ENCODE results near the gene HCLS1. TPM values are rescaled to one million over a fixed set of nuclear protein-coding genes. Genes with fewer than 3 reads are reported as not detected.

The HCLS1 gene
- total and polyA plus RNA-seq, 5 donors from 2014 or later = 345 to 564 (median 470) TPM

DNA sequence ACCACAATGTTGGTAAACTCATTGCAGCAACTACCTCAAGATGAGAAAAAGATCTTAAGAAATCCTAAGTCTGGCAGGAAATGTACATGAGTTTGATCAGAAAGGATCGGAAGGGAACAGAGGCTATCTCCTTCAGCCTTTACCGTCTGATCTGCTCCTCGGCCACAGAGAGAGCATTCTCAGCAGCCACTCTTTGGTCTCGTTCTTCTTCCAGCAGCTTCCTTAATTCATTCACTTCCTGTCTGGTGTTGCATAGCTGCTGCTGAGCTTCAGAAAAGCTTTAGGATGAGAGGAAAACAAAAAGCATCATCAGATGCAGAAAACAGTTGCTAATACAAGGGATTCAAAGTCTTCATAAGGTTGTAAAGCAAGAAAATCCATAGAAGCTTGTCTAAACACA is 6.6 kb upstream of the HCLS1 start:
- no peak overlapping the region for H3K27ac ChIP-seq (ENCODE audit: insufficient read depth, low read length, poor library complexity, severe bottlenecking)
- H3K27ac Mint-ChIP-seq = peak overlapping the region in 2 of 3 donors; percentile 5 to 21

DNA sequence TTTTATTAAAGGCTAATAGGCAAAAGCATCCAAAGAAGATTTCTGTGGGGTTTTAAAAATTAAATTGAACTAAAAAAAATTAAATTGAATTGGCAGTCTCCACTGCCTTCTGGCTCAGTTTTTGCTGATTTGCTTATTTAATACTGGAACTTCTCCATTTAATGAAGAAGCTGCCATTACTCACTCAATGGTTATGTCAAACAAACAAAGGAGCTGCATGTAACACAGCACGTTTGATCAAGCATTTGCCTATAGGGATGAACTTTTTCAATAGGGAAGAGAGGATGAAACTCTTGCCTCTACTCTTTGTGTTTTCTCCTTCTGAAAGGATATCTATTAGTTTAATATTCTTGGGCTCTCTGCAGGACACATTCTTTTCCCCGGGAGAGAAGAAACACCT is 4.8 kb upstream of the HCLS1 start:
- no peak overlapping the region for H3K4me3 Mint-ChIP-seq

More for the DNA sequence above, 6.6 kb upstream of the HCLS1 start:
- Mint-ChIP-seq H3K4me3 (no peak overlapping the region), H3K4me1 (peaks cover 0 to 10% (median 0%) of the 10 kb centered on the region in 4 donors), H3K27me3 (no peaks in the 10 kb centered on the region), H3K36me3 (peaks cover 57% of the 10 kb centered on the region), H3K9me3 (no peaks in the 10 kb centered on the region)
- Histone ChIP-seq H3K27me3 (ENCODE audit: control insufficient read depth, insufficient read depth, low read length) (no peaks in the 10 kb centered on the region), H3K9me3 (ENCODE audit: control insufficient read depth in 2 of 2, low read length in 2 of 2) (no peaks in the 10 kb centered on the region), H3K4me1 (ENCODE audit: control insufficient read depth, insufficient read depth, low read length, poor library complexity, severe bottlenecking) (no peaks in the 10 kb centered on the region), H3K36me3 (ENCODE audit: control insufficient read depth, insufficient read depth, low read length) (peaks cover 71% of the 10 kb centered on the region), H3K4me3 (ENCODE audit: low read depth, low read length) (no peak overlapping the region)
- DNase-seq (no peak), ATAC-seq (ENCODE audit: low read depth in 2 of 2) (no peak)

DNA sequence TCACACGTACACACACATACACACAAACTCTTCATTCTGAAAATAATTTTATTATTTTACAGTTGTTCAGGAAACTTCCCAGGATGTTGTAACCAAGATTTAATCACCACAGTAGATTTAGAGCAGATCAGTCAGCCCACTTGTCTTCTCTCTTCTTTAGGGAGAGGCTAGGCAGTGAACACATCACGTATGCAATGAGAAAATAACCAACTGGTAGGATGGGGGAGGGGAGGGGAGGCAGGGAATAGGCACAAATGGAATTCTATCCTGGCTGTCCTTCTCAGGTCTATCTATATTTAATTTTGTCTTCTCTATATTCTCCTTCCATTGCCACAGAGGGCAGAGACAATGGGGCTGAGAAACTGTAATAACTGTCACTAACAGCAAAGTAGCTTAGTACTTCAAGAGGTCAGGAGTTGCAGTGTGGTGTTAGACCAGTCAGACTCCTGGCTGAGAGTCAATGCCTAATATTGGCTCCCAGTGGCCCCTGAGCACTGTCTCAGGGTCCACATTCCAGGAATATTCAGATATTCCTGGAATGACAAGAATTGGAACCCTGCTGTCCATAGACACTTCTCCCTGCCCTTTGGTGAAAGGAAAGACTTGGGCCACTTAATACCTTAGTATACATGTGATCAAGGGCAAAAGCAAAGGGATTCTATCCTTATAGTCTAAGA is 2.6 kb upstream of the HCLS1 start:
- H3K36me3 Mint-ChIP-seq = peaks cover 59% of the 10 kb centered on the region
- peaks cover 52% of the 10 kb centered on the region for H3K36me3 ChIP-seq (ENCODE audit: control insufficient read depth, insufficient read depth, low read length)
- peaks cover 34% of the 10 kb centered on the region for H3K4me1 ChIP-seq (ENCODE audit: control insufficient read depth, insufficient read depth, low read length, poor library complexity, severe bottlenecking)
- no peaks in the 10 kb centered on the region for H3K27me3 ChIP-seq (ENCODE audit: control insufficient read depth, insufficient read depth, low read length)
- no peaks in the 10 kb centered on the region for H3K27me3 Mint-ChIP-seq
- peak overlapping the region in 1 of 4 donors; percentile 52 for H3K4me3 Mint-ChIP-seq
- H3K27ac Mint-ChIP-seq = peak overlapping the region in 1 of 3 donors; percentile 62
- peaks cover 0 to 4% (median 0%) of the 10 kb centered on the region in 7 donors for H3K9me3 Mint-ChIP-seq
- no peak for ATAC-seq (ENCODE audit: low read depth in 2 of 2)
- no peaks in the 10 kb centered on the region for H3K9me3 ChIP-seq (ENCODE audit: control insufficient read depth in 2 of 2, low read length in 2 of 2)
- no peak overlapping the region for H3K4me3 ChIP-seq (ENCODE audit: low read depth, low read length)
- H3K27ac ChIP-seq (ENCODE audit: insufficient read depth, low read length, poor library complexity, severe bottlenecking) = no peak overlapping the region
- DNase-seq = no peak
- H3K4me1 Mint-ChIP-seq = peaks cover 13 to 37% (median 26%) of the 10 kb centered on the region in 4 donors

More for the DNA sequence above, 4.8 kb upstream of the HCLS1 start:
- ATAC-seq (ENCODE audit: low read depth in 2 of 2) (no peak), DNase-seq (no peak)
- Histone ChIP-seq H3K4me1 (ENCODE audit: control insufficient read depth, insufficient read depth, low read length, poor library complexity, severe bottlenecking) (peaks cover 12% of the 10 kb centered on the region), H3K36me3 (ENCODE audit: control insufficient read depth, insufficient read depth, low read length) (peaks cover 68% of the 10 kb centered on the region), H3K27ac (ENCODE audit: insufficient read depth, low read length, poor library complexity, severe bottlenecking) (no peak overlapping the region), H3K27me3 (ENCODE audit: control insufficient read depth, insufficient read depth, low read length) (no peaks in the 10 kb centered on the region), H3K9me3 (ENCODE audit: control insufficient read depth in 2 of 2, low read length in 2 of 2) (no peaks in the 10 kb centered on the region), H3K4me3 (ENCODE audit: low read depth, low read length) (no peak overlapping the region)
- peaks cover 52% of the 10 kb centered on the region for H3K36me3 Mint-ChIP-seq
- H3K9me3 Mint-ChIP-seq = peaks cover 0 to 4% (median 0%) of the 10 kb centered on the region in 7 donors
- H3K27me3 Mint-ChIP-seq = no peaks in the 10 kb centered on the region
- H3K4me1 Mint-ChIP-seq = peaks cover 6 to 15% (median 9%) of the 10 kb centered on the region in 4 donors
- no peak overlapping the region for H3K27ac Mint-ChIP-seq

DNA sequence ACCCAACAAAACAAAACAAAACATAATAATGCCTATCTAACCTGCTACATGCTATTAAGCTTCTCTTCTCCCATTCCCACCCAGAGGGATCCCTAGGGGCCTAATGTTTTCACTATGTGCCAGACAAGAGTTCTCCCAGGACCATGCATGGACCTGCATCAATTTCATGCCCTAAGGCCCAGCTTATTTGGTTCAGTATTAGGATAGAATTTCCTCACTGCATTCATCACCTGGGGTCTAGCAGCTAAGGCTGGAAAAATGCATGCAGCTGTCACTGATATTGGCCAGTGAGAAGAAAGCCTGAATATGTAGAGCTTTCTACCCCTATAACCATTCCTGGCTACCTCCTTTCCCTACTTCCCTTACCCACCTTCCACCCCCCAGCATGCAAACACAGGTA is 2.0 kb upstream of the HCLS1 start:
- no peak overlapping the region for H3K27ac Mint-ChIP-seq
- Histone ChIP-seq H3K9me3 (ENCODE audit: control insufficient read depth in 2 of 2, low read length in 2 of 2) (no peaks in the 10 kb centered on the region), H3K27me3 (ENCODE audit: control insufficient read depth, insufficient read depth, low read length) (no peaks in the 10 kb centered on the region), H3K4me3 (ENCODE audit: low read depth, low read length) (no peak overlapping the region), H3K36me3 (ENCODE audit: control insufficient read depth, insufficient read depth, low read length) (peaks cover 52% of the 10 kb centered on the region), H3K4me1 (ENCODE audit: control insufficient read depth, insufficient read depth, low read length, poor library complexity, severe bottlenecking) (peaks cover 40% of the 10 kb centered on the region), H3K27ac (ENCODE audit: insufficient read depth, low read length, poor library complexity, severe bottlenecking) (no peak overlapping the region)
- H3K9me3 Mint-ChIP-seq = peaks cover 0 to 4% (median 0%) of the 10 kb centered on the region in 7 donors
- DNase-seq (no peak), ATAC-seq (ENCODE audit: low read depth in 2 of 2) (no peak)
- peaks cover 13 to 43% (median 31%) of the 10 kb centered on the region in 4 donors for H3K4me1 Mint-ChIP-seq
- H3K27me3 Mint-ChIP-seq = no peaks in the 10 kb centered on the region
- peak overlapping the region in 1 of 4 donors; percentile 52 for H3K4me3 Mint-ChIP-seq
- peaks cover 65% of the 10 kb centered on the region for H3K36me3 Mint-ChIP-seq

DNA sequence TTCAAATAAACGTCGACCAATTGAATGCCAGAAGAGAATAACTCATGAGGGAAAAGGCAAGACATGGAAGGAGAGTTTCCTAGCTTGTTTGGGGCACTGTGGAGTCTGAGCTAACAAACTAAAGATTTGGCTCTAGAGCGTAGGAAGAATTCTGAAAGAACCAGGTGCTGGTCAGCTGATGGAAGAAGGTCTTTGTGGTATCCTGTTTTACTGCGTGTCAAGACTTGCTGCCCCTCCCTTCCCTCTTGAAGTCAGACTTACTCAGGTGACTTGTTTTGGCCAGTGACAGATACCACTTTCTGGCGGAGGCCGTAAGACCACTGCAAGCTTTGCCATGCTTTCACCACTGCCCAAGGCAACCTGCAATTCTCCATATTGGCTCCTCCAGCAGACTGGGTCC is 673 bp upstream of the HCLS1 start:
- Histone ChIP-seq H3K9me3 (ENCODE audit: control insufficient read depth in 2 of 2, low read length in 2 of 2) (no peaks in the 10 kb centered on the region), H3K4me3 (ENCODE audit: low read depth, low read length) (peak overlapping the region; percentile 95), H3K36me3 (ENCODE audit: control insufficient read depth, insufficient read depth, low read length) (peaks cover 50% of the 10 kb centered on the region), H3K4me1 (ENCODE audit: control insufficient read depth, insufficient read depth, low read length, poor library complexity, severe bottlenecking) (peaks cover 41% of the 10 kb centered on the region), H3K27me3 (ENCODE audit: control insufficient read depth, insufficient read depth, low read length) (no peaks in the 10 kb centered on the region), H3K27ac (ENCODE audit: insufficient read depth, low read length, poor library complexity, severe bottlenecking) (peak overlapping the region; percentile 95)
- no peaks in the 10 kb centered on the region for H3K27me3 Mint-ChIP-seq
- H3K4me3 Mint-ChIP-seq = peak overlapping the region in 2 of 4 donors; percentile 94
- DNase-seq (peak in 1 of 3 donors; percentile 31), ATAC-seq (ENCODE audit: low read depth in 2 of 2) (no peak)
- H3K27ac Mint-ChIP-seq = peak overlapping the region; percentile 98 to 100 (median 99)
- peaks cover 0 to 4% (median 0%) of the 10 kb centered on the region in 7 donors for H3K9me3 Mint-ChIP-seq
- H3K4me1 Mint-ChIP-seq = peaks cover 20 to 56% (median 44%) of the 10 kb centered on the region in 4 donors
- peaks cover 65% of the 10 kb centered on the region for H3K36me3 Mint-ChIP-seq

DNA sequence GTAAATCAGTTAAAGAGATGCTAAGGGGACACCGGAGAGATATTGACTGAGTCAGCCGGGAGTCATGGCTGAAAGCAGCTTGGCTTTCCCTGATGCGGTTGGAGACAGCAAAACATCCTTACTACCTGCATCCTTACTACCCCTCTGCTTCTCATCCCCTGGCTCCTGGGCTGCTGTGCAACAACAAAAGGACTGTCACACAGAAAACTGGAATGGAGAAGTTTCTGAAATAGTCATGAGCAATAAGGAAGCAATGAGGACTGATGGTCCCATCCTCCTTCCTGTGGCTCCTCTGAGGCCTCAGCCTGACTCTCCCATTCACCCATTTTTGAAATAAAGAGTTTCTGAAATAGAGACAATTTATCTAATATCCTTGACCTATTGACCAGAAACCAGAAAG is 1.1 kb downstream of the HCLS1 start:
- no peak for DNase-seq
- no peak for ATAC-seq (ENCODE audit: low read depth in 2 of 2)
- H3K4me1 ChIP-seq (ENCODE audit: control insufficient read depth, insufficient read depth, low read length, poor library complexity, severe bottlenecking) = peaks cover 51% of the 10 kb centered on the region
- Mint-ChIP-seq H3K36me3 (peaks cover 61% of the 10 kb centered on the region), H3K9me3 (peaks cover 0 to 4% (median 0%) of the 10 kb centered on the region in 7 donors), H3K4me3 (peak overlapping the region; percentile 88 to 98 (median 94)), H3K4me1 (peaks cover 20 to 71% (median 55%) of the 10 kb centered on the region in 4 donors), H3K27ac (peak overlapping the region; percentile 98 to 100 (median 99)), H3K27me3 (no peaks in the 10 kb centered on the region)
- no peaks in the 10 kb centered on the region for H3K9me3 ChIP-seq (ENCODE audit: control insufficient read depth in 2 of 2, low read length in 2 of 2)
- H3K27me3 ChIP-seq (ENCODE audit: control insufficient read depth, insufficient read depth, low read length) = no peaks in the 10 kb centered on the region
- peak overlapping the region; percentile 95 for H3K27ac ChIP-seq (ENCODE audit: insufficient read depth, low read length, poor library complexity, severe bottlenecking)
- H3K4me3 ChIP-seq (ENCODE audit: low read depth, low read length) = peak overlapping the region; percentile 95
- peaks cover 47% of the 10 kb centered on the region for H3K36me3 ChIP-seq (ENCODE audit: control insufficient read depth, insufficient read depth, low read length)

DNA sequence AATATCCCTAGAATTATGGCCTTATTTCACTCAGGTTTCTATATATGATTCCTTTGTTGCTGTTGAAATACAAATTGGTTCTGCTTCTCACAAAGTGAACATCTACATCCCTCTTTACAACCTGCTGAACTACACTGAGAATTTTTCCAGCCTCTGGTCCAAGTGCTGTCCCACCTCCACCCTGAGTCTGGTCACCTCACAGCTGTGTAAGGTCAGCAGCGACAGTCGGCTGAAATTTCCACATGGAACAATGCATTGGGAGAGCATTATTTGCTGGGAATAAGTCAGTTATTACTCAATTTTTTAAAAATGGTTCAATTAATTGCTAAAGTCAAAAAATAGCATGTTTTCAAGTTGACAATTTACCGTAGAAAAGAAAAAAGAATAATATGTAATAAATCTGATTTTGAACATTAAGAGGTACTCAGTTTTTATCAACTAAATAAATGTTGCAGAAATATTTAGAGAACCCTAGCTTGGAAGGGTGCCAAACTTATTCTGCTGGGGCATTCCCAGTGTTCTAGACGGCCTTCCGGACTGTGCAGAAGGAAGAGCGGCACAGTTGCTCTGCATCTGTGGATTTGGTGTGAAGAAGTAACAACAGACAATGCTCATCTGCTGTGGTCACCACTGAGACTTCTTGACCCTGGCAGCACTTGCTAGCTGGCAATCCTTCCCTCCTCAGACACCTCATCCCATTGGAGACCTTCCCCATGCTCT is 1.8 kb downstream of the HCLS1 start:
- H3K36me3 ChIP-seq (ENCODE audit: control insufficient read depth, insufficient read depth, low read length) = peaks cover 40% of the 10 kb centered on the region
- DNase-seq = no peak
- H3K4me1 ChIP-seq (ENCODE audit: control insufficient read depth, insufficient read depth, low read length, poor library complexity, severe bottlenecking) = peaks cover 57% of the 10 kb centered on the region
- no peak for ATAC-seq (ENCODE audit: low read depth in 2 of 2)
- peak overlapping the region; percentile 95 for H3K27ac ChIP-seq (ENCODE audit: insufficient read depth, low read length, poor library complexity, severe bottlenecking)
- no peaks in the 10 kb centered on the region for H3K9me3 ChIP-seq (ENCODE audit: control insufficient read depth in 2 of 2, low read length in 2 of 2)
- H3K4me3 ChIP-seq (ENCODE audit: low read depth, low read length) = peak overlapping the region; percentile 95
- H3K27me3 Mint-ChIP-seq = no peaks in the 10 kb centered on the region
- H3K36me3 Mint-ChIP-seq = peaks cover 55% of the 10 kb centered on the region
- peaks cover 0 to 4% (median 0%) of the 10 kb centered on the region in 7 donors for H3K9me3 Mint-ChIP-seq
- peak overlapping the region; percentile 88 to 98 (median 94) for H3K4me3 Mint-ChIP-seq
- H3K4me1 Mint-ChIP-seq = peaks cover 20 to 78% (median 60%) of the 10 kb centered on the region in 4 donors
- H3K27me3 ChIP-seq (ENCODE audit: control insufficient read depth, insufficient read depth, low read length) = no peaks in the 10 kb centered on the region
- peak overlapping the region; percentile 98 to 100 (median 99) for H3K27ac Mint-ChIP-seq

Measured in CD4-positive, CD25-positive, alpha-beta regulatory T cell (primary cell).